K562 (cell line): Measurements from ENCODE around the gene TNIP1. TPM values are rescaled to one million over a fixed set of nuclear protein-coding genes. Genes with fewer than 3 reads are reported as not detected.
A peak's percentile ranks its signal among the peaks of the same experiment; 100 is the strongest.

ENCODE experiments used
- ATF3 ChIP-seq, 2 experiments: fragments of 450-650 bp in 1 of 2; sonication (generic) in 1 of 2; formaldehyde crosslinking in 1 of 2; IDR thresholded peaks in 1 of 2; conservative IDR thresholded peaks in 1 of 2; 2 replicates each; pipeline versions ENCODE4 v1.6.1 to v1.8.1; 2016 to 2023; ENCODE audit warnings: mild to moderate bottlenecking in 2 of 2, moderate library complexity in 2 of 2, inconsistent platforms in 1 of 2, missing genetic modification reagents in 1 of 2
- BACH1 ChIP-seq: fragments of 200-800 bp; sonication (Bioruptor generic); IDR thresholded peaks from 2 replicates; pipeline ENCODE4 v1.6.1; 2016; ENCODE audit warnings: missing genetic modification characterization, missing compliant biosample characterization
- CBFA2T2 ChIP-seq: fragments of 450-650 bp; conservative IDR thresholded peaks from 2 replicates; pipeline ENCODE4 v1.6.1; 2017; ENCODE audit warnings: mild to moderate bottlenecking
- CC2D1A ChIP-seq: fragments of 450-650 bp; IDR thresholded peaks from 2 replicates; pipeline ENCODE4 v1.6.1; 2017; ENCODE audit warnings: mild to moderate bottlenecking
- CHD2 ChIP-seq: IDR thresholded peaks from 2 replicates; pipeline ENCODE4 v1.6.1; 2011; ENCODE audit warnings: low read depth, low read length
- DPF2 ChIP-seq: fragments of 450-650 bp; IDR thresholded peaks from 2 replicates; pipeline ENCODE4 v1.6.1; 2016
- EP300 ChIP-seq: IDR thresholded peaks from 2 replicates; pipeline ENCODE4 v1.6.1; 2012; ENCODE audit warnings: low read length, improper control_type of control experiment
- GATA2 ChIP-seq: sonication (generic); formaldehyde crosslinking; IDR thresholded peaks from 2 replicates; pipeline ENCODE4 v1.4.0; 2020; ENCODE audit warnings: mild to moderate bottlenecking, missing genetic modification reagents
- HLTF ChIP-seq: fragments of 450-650 bp; IDR thresholded peaks from 2 replicates; pipeline ENCODE4 v1.6.1; 2016
- KDM1A ChIP-seq, 2 experiments: fragments of 450-650 bp; IDR thresholded peaks; 2 replicates each; pipeline ENCODE4 v1.6.1; 2016; ENCODE audit warnings: mild to moderate bottlenecking in 2 of 2
- KDM5B ChIP-seq: fragments of 200-600 bp; sonication (generic); IDR thresholded peaks from 2 replicates; pipeline ENCODE4 v1.6.1; 2012; ENCODE audit warnings: low read depth, mild to moderate bottlenecking, moderate library complexity, low read length, control low read depth, inconsistent platforms; ENCODE audit not compliant: insufficient replicate concordance
- MAFG ChIP-seq: fragments of 450-650 bp; conservative IDR thresholded peaks from 2 replicates; pipeline ENCODE4 v1.6.1; 2016; ENCODE audit warnings: missing genetic modification characterization, missing compliant biosample characterization
- MBD1 ChIP-seq: fragments of 250-450 bp; sonication (Bioruptor Pico); IDR thresholded peaks from 2 replicates; pipeline ENCODE4 v1.8.0; 2022; ENCODE audit warnings: inconsistent platforms
- PURB ChIP-seq: sonication (generic); formaldehyde crosslinking; IDR thresholded peaks from 2 replicates; pipeline ENCODE4 v1.9.0; 2021; ENCODE audit warnings: low read depth, mild to moderate bottlenecking, missing genetic modification reagents
- RCOR1 ChIP-seq, 2 experiments: IDR thresholded peaks; 2 replicates each; pipeline ENCODE4 v1.6.1; 2012; ENCODE audit warnings: low read depth in 2 of 2, low read length in 2 of 2, borderline replicate concordance in 1 of 2, improper control_type of control experiment in 1 of 2
- SMARCA4 ChIP-seq: fragments of 450-650 bp; IDR thresholded peaks from 2 replicates; pipeline ENCODE4 v1.6.1; 2016
- YY1 ChIP-seq, 3 experiments: IDR thresholded peaks; 2 replicates each; pipeline ENCODE4 v1.6.1; 2011; ENCODE audit warnings: low read length in 2 of 3, mild to moderate bottlenecking in 2 of 3, moderate library complexity in 2 of 3, borderline replicate concordance in 1 of 3, control low read depth in 1 of 3, low read depth in 1 of 3; ENCODE audit not compliant: insufficient read depth in 3 of 3, insufficient replicate concordance in 2 of 3, control insufficient read depth in 1 of 3, insufficient read length in 1 of 3; ENCODE audit errors: extremely low read depth in 1 of 3
- polyA plus RNA-seq, 8 experiments: library from polyadenylated mRNA; depleted of rRNA in 4 of 8; stranded (reverse) in 5 of 8; unstranded in 3 of 8; fragments of >200 nt; fragmentation: Nextera tagmentation in 2 of 8; fragmentation: Illumina TruSeq in 1 of 8; extraction: Ambion mirVana in 2 of 8; extraction: Trizol in 1 of 8; gene quantifications; 2 replicates each; pipeline versions ENCODE4 v1.2.1 to v1.2.3, GENCODE V29; 2011 to 2014; ENCODE audit warnings: inconsistent platforms in 1 of 8, missing spikeins in 1 of 8
- total RNA-seq, 7 experiments: library from RNA; depleted of rRNA in 6 of 7; stranded (reverse); fragments of >200 nt in 6 of 7; fragmentation: Illumina TruSeq in 2 of 7; extraction: Trizol in 2 of 7; gene quantifications; 2 replicates each; pipeline versions ENCODE4 v1.2.1 to v1.2.3, GENCODE V29; 2011 to 2021; ENCODE audit warnings: low replicate concordance in 1 of 7
- TF ChIP-seq, protein P1 (sequence below): sonication (generic); formaldehyde crosslinking; IDR thresholded peaks from 2 replicates; pipeline ENCODE4 v1.8.0; 2023; ENCODE audit warnings: mild to moderate bottlenecking, missing genetic modification reagents
- TF ChIP-seq, protein P2 (sequence below): sonication (generic); formaldehyde crosslinking; IDR thresholded peaks from 2 replicates; pipeline ENCODE4 v1.8.0; 2023; ENCODE audit warnings: mild to moderate bottlenecking, missing genetic modification reagents

TNIP1 gene
- total and polyA plus RNA-seq, 9 of the 15 experiments (the other 6 are each of a cell fraction or from before 2014, with no cell fraction given), result 0.46 to 41.0 (median 24.6) TPM

GRCh38 chr5:151063142-151063989 lies 17.5 kb downstream of the TNIP1 start (continued):
- TF ChIP-seq KDM5B, result no peak
- TF ChIP-seq CC2D1A, result no peak
- TF ChIP-seq CHD2, result no peak
- TF ChIP-seq ATF3 (IDR thresholded peaks at IDR 0.05), result peak; percentile 83
- no peak for TF ChIP-seq ATF3 (CRISPR knock-in tag; conservative IDR thresholded peaks at IDR 0.05)
- TF ChIP-seq SMARCA4, result peak; percentile 48; the same call in 1 of the 2 replicates
- peak; percentile 43; the same call in 1 of the 2 replicates for TF ChIP-seq CBFA2T2
- peak; percentile 57; the same call in 1 of the 2 replicates for TF ChIP-seq BACH1 (tag)
- TF ChIP-seq DPF2, result peak; percentile 67
- no peak for TF ChIP-seq PURB (CRISPR knock-in tag)
- peak; percentile 94 to 96 for TF ChIP-seq KDM1A (IDR thresholded peaks at IDR 0.05)
- TF ChIP-seq YY1 (IDR thresholded peaks at IDR 0.05; ENCODE audit: borderline replicate concordance in 1 of 3, control insufficient read depth in 1 of 3, extremely low read depth in 1 of 3, insufficient read depth in 3 of 3, insufficient read length in 1 of 3, insufficient replicate concordance in 2 of 3, low read depth in 1 of 3, low read length in 2 of 3), result no peak
- TF ChIP-seq EP300, result peak; percentile 41; the same call in 1 of the 2 replicates
- TF ChIP-seq HLTF, result no peak
- TF ChIP-seq GATA2 (CRISPR knock-in tag), result no peak
- TF ChIP-seq, protein P1, sequence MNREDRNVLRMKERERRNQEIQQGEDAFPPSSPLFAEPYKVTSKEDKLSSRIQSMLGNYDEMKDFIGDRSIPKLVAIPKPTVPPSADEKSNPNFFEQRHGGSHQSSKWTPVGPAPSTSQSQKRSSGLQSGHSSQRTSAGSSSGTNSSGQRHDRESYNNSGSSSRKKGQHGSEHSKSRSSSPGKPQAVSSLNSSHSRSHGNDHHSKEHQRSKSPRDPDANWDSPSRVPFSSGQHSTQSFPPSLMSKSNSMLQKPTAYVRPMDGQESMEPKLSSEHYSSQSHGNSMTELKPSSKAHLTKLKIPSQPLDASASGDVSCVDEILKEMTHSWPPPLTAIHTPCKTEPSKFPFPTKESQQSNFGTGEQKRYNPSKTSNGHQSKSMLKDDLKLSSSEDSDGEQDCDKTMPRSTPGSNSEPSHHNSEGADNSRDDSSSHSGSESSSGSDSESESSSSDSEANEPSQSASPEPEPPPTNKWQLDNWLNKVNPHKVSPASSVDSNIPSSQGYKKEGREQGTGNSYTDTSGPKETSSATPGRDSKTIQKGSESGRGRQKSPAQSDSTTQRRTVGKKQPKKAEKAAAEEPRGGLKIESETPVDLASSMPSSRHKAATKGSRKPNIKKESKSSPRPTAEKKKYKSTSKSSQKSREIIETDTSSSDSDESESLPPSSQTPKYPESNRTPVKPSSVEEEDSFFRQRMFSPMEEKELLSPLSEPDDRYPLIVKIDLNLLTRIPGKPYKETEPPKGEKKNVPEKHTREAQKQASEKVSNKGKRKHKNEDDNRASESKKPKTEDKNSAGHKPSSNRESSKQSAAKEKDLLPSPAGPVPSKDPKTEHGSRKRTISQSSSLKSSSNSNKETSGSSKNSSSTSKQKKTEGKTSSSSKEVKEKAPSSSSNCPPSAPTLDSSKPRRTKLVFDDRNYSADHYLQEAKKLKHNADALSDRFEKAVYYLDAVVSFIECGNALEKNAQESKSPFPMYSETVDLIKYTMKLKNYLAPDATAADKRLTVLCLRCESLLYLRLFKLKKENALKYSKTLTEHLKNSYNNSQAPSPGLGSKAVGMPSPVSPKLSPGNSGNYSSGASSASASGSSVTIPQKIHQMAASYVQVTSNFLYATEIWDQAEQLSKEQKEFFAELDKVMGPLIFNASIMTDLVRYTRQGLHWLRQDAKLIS (CRISPR knock-in tag), result no peak
- peak; percentile 95 for TF ChIP-seq MAFG (tag)
- TF ChIP-seq, protein P2, sequence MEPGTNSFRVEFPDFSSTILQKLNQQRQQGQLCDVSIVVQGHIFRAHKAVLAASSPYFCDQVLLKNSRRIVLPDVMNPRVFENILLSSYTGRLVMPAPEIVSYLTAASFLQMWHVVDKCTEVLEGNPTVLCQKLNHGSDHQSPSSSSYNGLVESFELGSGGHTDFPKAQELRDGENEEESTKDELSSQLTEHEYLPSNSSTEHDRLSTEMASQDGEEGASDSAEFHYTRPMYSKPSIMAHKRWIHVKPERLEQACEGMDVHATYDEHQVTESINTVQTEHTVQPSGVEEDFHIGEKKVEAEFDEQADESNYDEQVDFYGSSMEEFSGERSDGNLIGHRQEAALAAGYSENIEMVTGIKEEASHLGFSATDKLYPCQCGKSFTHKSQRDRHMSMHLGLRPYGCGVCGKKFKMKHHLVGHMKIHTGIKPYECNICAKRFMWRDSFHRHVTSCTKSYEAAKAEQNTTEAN (CRISPR knock-in tag), result no peak
- no peak for TF ChIP-seq MBD1
- peak in 1 of 2 experiments; percentile 88; a peak in 2 of 4 replicates for TF ChIP-seq RCOR1 (IDR thresholded peaks at IDR 0.05; ENCODE audit: borderline replicate concordance in 1 of 2, low read depth in 2 of 2, low read length in 2 of 2)
